Liver (tissue), 3 donors: ENCODE results near the gene STRBP.

Source experiments
- EGR1 ChIP-seq, 2 donors: IDR thresholded peaks; 2 replicates each; pipeline ENCODE4 v1.6.1; 2016 to 2018; ENCODE audit warnings: antibody characterized with exemption in 2 of 2, low read depth in 2 of 2
- FOXA1 ChIP-seq: IDR thresholded peaks from 2 replicates; pipeline ENCODE4 v1.6.1; 2016; ENCODE audit warnings: antibody characterized with exemption
- GABPA ChIP-seq, 2 donors: IDR thresholded peaks in 1 of 2; conservative IDR thresholded peaks in 1 of 2; 2 replicates each; pipeline ENCODE4 v1.6.1; 2016; ENCODE audit warnings: antibody characterized with exemption in 2 of 2, mild to moderate bottlenecking in 1 of 2, moderate library complexity in 1 of 2
- HNF4A ChIP-seq, 2 donors: conservative IDR thresholded peaks; 2 replicates each; pipeline ENCODE4 v1.6.1; 2016; ENCODE audit warnings: antibody characterized with exemption in 2 of 2, mild to moderate bottlenecking in 2 of 2
- JUND ChIP-seq, 2 donors: IDR thresholded peaks; 2 replicates each; pipeline ENCODE4 v1.6.1; 2016; ENCODE audit warnings: antibody characterized with exemption in 2 of 2
- RAD21 ChIP-seq, 2 donors: IDR thresholded peaks; 2 replicates each; pipeline ENCODE4 v1.6.1; 2016; ENCODE audit warnings: antibody characterized with exemption in 2 of 2, mild to moderate bottlenecking in 2 of 2
- SP1 ChIP-seq: IDR thresholded peaks from 2 replicates; pipeline ENCODE4 v1.6.1; 2018; ENCODE audit warnings: antibody characterized with exemption, mild to moderate bottlenecking
- TAF1 ChIP-seq: conservative IDR thresholded peaks from 2 replicates; pipeline ENCODE4 v1.6.1; 2016; ENCODE audit warnings: antibody characterized with exemption, mild to moderate bottlenecking
- YY1 ChIP-seq: IDR thresholded peaks from 2 replicates; pipeline ENCODE4 v1.6.1; 2016; ENCODE audit warnings: antibody characterized with exemption, mild to moderate bottlenecking
- TF ChIP-seq, protein P1 (sequence below): fragments of 150-350 bp; IDR thresholded peaks from 2 replicates; pipeline ENCODE4 v1.5.1; 2017; ENCODE audit warnings: improper control_type of control experiment, low read depth, low read length; ENCODE audit not compliant: missing input control
- TF ChIP-seq, protein P2 (sequence below): IDR thresholded peaks from 2 replicates; pipeline ENCODE4 v1.6.1; 2016; ENCODE audit warnings: antibody characterized with exemption, mild to moderate bottlenecking
- TF ChIP-seq, protein P3 (sequence below): IDR thresholded peaks from 2 replicates; pipeline ENCODE4 v1.6.1; 2016; ENCODE audit warnings: antibody characterized with exemption
- donor health status: healthy.
- donor health status: healthy.

DNA sequence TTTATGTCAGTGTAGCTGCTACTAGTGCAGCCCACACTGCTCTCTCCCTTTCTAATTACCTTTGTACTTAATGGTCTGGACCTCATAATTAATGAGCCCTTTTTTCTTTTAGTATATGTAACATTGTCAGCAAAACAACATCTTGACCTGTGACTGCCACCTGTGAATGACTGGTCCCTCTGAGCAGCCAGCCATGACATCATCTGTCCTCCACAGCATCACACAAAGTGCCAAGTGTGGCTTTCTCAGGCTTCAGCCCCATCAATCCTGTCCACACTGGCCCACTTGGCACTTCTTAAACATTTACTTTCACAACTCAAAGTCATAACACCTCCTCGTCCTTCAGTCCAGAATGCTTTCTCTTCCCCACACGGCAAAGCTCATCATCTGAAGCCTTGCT, 130.2 kb downstream of the STRBP start:
- TF ChIP-seq, protein P1, sequence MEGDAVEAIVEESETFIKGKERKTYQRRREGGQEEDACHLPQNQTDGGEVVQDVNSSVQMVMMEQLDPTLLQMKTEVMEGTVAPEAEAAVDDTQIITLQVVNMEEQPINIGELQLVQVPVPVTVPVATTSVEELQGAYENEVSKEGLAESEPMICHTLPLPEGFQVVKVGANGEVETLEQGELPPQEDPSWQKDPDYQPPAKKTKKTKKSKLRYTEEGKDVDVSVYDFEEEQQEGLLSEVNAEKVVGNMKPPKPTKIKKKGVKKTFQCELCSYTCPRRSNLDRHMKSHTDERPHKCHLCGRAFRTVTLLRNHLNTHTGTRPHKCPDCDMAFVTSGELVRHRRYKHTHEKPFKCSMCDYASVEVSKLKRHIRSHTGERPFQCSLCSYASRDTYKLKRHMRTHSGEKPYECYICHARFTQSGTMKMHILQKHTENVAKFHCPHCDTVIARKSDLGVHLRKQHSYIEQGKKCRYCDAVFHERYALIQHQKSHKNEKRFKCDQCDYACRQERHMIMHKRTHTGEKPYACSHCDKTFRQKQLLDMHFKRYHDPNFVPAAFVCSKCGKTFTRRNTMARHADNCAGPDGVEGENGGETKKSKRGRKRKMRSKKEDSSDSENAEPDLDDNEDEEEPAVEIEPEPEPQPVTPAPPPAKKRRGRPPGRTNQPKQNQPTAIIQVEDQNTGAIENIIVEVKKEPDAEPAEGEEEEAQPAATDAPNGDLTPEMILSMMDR = no peak
- TF ChIP-seq TAF1 = no peak
- TF ChIP-seq JUND (IDR thresholded peaks at IDR 0.05) = no peak
- TF ChIP-seq GABPA (IDR thresholded peaks at IDR 0.05 in 1 of 2, conservative IDR thresholded peaks at IDR 0.05 in 1 of 2) = no peak
- TF ChIP-seq, protein P2, sequence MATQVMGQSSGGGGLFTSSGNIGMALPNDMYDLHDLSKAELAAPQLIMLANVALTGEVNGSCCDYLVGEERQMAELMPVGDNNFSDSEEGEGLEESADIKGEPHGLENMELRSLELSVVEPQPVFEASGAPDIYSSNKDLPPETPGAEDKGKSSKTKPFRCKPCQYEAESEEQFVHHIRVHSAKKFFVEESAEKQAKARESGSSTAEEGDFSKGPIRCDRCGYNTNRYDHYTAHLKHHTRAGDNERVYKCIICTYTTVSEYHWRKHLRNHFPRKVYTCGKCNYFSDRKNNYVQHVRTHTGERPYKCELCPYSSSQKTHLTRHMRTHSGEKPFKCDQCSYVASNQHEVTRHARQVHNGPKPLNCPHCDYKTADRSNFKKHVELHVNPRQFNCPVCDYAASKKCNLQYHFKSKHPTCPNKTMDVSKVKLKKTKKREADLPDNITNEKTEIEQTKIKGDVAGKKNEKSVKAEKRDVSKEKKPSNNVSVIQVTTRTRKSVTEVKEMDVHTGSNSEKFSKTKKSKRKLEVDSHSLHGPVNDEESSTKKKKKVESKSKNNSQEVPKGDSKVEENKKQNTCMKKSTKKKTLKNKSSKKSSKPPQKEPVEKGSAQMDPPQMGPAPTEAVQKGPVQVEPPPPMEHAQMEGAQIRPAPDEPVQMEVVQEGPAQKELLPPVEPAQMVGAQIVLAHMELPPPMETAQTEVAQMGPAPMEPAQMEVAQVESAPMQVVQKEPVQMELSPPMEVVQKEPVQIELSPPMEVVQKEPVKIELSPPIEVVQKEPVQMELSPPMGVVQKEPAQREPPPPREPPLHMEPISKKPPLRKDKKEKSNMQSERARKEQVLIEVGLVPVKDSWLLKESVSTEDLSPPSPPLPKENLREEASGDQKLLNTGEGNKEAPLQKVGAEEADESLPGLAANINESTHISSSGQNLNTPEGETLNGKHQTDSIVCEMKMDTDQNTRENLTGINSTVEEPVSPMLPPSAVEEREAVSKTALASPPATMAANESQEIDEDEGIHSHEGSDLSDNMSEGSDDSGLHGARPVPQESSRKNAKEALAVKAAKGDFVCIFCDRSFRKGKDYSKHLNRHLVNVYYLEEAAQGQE = no peak
- TF ChIP-seq, protein P3, sequence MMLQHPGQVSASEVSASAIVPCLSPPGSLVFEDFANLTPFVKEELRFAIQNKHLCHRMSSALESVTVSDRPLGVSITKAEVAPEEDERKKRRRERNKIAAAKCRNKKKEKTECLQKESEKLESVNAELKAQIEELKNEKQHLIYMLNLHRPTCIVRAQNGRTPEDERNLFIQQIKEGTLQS = no peak
- TF ChIP-seq YY1 = no peak
- no peak for TF ChIP-seq FOXA1
- TF ChIP-seq RAD21 (IDR thresholded peaks at IDR 0.05) = no peak
- TF ChIP-seq HNF4A (conservative IDR thresholded peaks at IDR 0.05) = no peak
- TF ChIP-seq SP1 = no peak
- no peak for TF ChIP-seq EGR1 (IDR thresholded peaks at IDR 0.05; ENCODE audit: low read depth in 2 of 2)
